Mesenchymal stem cell (in vitro differentiated cells and primary cell): ENCODE measurements around the gene SLC35D2.

ENCODE experiments used
- DNase-seq: peaks from one replicate; pipeline ENCODE4 v3.0.0-alpha.2; 2013
- H2AFZ ChIP-seq: one replicate; pipeline ENCODE4 v1.6.1; 2013; ENCODE audit warnings: low read depth, mild to moderate bottlenecking, control low read depth, inconsistent platforms, low read length, moderate library complexity
- H2AK5ac ChIP-seq: 2 replicates; pipeline ENCODE4 v1.6.1; 2013; ENCODE audit warnings: low read length, moderate library complexity, mild to moderate bottlenecking, inconsistent platforms; ENCODE audit not compliant: severe bottlenecking
- H2BK120ac ChIP-seq: one replicate; pipeline ENCODE4 v1.6.1; 2013; ENCODE audit warnings: low read depth, mild to moderate bottlenecking, inconsistent platforms, low read length, moderate library complexity
- H2BK12ac ChIP-seq, 2 experiments: one replicate each; pipeline ENCODE4 v1.6.1; 2013; ENCODE audit warnings: inconsistent platforms in 2 of 2, low read length in 2 of 2, mild to moderate bottlenecking in 2 of 2, moderate library complexity in 2 of 2, control low read depth in 1 of 2
- H2BK15ac ChIP-seq: one replicate; pipeline ENCODE4 v1.6.1; 2013; ENCODE audit warnings: mild to moderate bottlenecking, low read depth, inconsistent platforms; ENCODE audit not compliant: poor library complexity, severe bottlenecking
- H2BK5ac ChIP-seq: 2 replicates; pipeline ENCODE4 v1.6.1; 2013; ENCODE audit warnings: low read depth, mild to moderate bottlenecking, low read length, control low read depth, inconsistent platforms; ENCODE audit not compliant: poor library complexity, severe bottlenecking
- H3K14ac ChIP-seq, 2 experiments: one replicate each; pipeline ENCODE4 v1.6.1; 2013; ENCODE audit warnings: inconsistent platforms in 2 of 2, low read length in 2 of 2, control low read depth in 1 of 2, mild to moderate bottlenecking in 1 of 2, moderate library complexity in 1 of 2
- H3K18ac ChIP-seq, 2 experiments: one replicate each; pipeline ENCODE4 v1.6.1; 2013; ENCODE audit warnings: inconsistent platforms in 2 of 2, low read length in 2 of 2, control low read depth in 1 of 2, low read depth in 1 of 2, mild to moderate bottlenecking in 1 of 2
- H3K23ac ChIP-seq, 2 experiments: one replicate each; pipeline ENCODE4 v1.6.1; 2013; ENCODE audit warnings: inconsistent platforms in 2 of 2, low read length in 2 of 2, mild to moderate bottlenecking in 2 of 2, moderate library complexity in 2 of 2, control low read depth in 1 of 2
- H3K27ac ChIP-seq: 2 replicates; pipeline ENCODE4 v1.5.1; 2013; ENCODE audit warnings: mild to moderate bottlenecking, moderate library complexity, low read length, control low read depth, inconsistent platforms; ENCODE audit not compliant: poor library complexity, severe bottlenecking
- H3K27me3 ChIP-seq, 2 experiments: 2 replicates each; pipeline versions ENCODE4 v1.6.1 to v1.7.0; 2013; ENCODE audit warnings: low read length in 2 of 2, mild to moderate bottlenecking in 2 of 2, moderate library complexity in 2 of 2, control low read depth in 1 of 2, inconsistent platforms in 1 of 2; ENCODE audit not compliant: control insufficient read depth in 1 of 2, insufficient read depth in 1 of 2
- H3K36me3 ChIP-seq, 2 experiments: 2 replicates each; pipeline versions ENCODE4 v1.6.1 to v1.7.0; 2013; ENCODE audit warnings: low read length in 2 of 2, control low read depth in 1 of 2, inconsistent platforms in 1 of 2, low read depth in 1 of 2, mild to moderate bottlenecking in 1 of 2; ENCODE audit not compliant: insufficient read depth in 2 of 2, control insufficient read depth in 1 of 2
- H3K4ac ChIP-seq, 2 experiments: one replicate each; pipeline ENCODE4 v1.6.1; 2013; ENCODE audit warnings: inconsistent platforms in 2 of 2, low read length in 2 of 2, mild to moderate bottlenecking in 2 of 2, moderate library complexity in 2 of 2, control low read depth in 1 of 2, low read depth in 1 of 2
- H3K4me1 ChIP-seq: 2 replicates; pipeline ENCODE4 v1.6.1; 2013; ENCODE audit warnings: low read depth, low read length, control low read depth; ENCODE audit not compliant: control insufficient read depth, insufficient read depth
- H3K4me2 ChIP-seq: 2 replicates; pipeline ENCODE4 v1.6.1; 2013; ENCODE audit warnings: low read length, mild to moderate bottlenecking, inconsistent platforms; ENCODE audit not compliant: poor library complexity, severe bottlenecking
- H3K4me3 ChIP-seq, 2 experiments: 2 replicates each; pipeline versions ENCODE4 v1.5.1 to v1.7.0; 2013; ENCODE audit warnings: low read length in 2 of 2, mild to moderate bottlenecking in 2 of 2, control low read depth in 1 of 2, low read depth in 1 of 2; ENCODE audit not compliant: insufficient read depth in 1 of 2
- H3K79me1 ChIP-seq: replicated peaks from 2 replicates; pipeline ENCODE4 v1.6.1; 2013; ENCODE audit warnings: mild to moderate bottlenecking, control low read depth, low read length, inconsistent platforms; ENCODE audit not compliant: poor library complexity, severe bottlenecking
- H3K9ac ChIP-seq: 2 replicates; pipeline ENCODE4 v1.7.0; 2013; ENCODE audit warnings: mild to moderate bottlenecking, low read length, moderate library complexity
- H3K9me3 ChIP-seq: 2 replicates; pipeline ENCODE4 v1.7.0; 2013; ENCODE audit warnings: mild to moderate bottlenecking, low read length; ENCODE audit not compliant: control insufficient read depth
- H4K8ac ChIP-seq: one replicate; pipeline ENCODE4 v1.6.1; 2013; ENCODE audit warnings: inconsistent platforms, mild to moderate bottlenecking, low read length, moderate library complexity
- H4K91ac ChIP-seq: one replicate; pipeline ENCODE4 v1.6.1; 2013; ENCODE audit warnings: mild to moderate bottlenecking, low read length, inconsistent platforms
- WGBS: methylation state at CpG from one replicate; pipeline ENCODE4 v1.1.7; 2013; ENCODE audit warnings: mixed read lengths; 5-methylcytosine and 5-hydroxymethylcytosine counted together

Gene SLC35D2

DNA sequence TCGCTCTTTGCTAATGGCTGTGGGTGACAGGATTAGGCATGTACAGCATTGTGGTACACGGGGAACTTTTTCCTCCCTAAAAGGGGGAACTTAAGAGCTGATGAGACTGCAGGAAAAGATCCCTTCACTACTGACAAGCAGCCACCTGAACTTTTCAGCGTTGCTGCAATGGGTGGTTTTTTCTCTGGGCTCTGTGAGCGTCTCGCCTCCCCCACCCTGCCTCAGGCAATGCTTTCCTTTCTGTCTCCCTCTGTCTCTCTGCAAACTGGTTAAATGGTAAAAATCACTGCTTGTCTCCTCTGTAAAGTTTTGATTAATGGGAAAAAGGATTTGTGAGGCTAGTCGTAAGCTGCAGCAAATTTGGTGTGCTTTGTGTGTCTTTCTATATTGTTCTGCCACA is 101.9 kb downstream of the SLC35D2 start:
- Histone ChIP-seq H3K4ac (no peak overlapping the region), H3K4me1 (no peaks in the 10 kb centered on the region), H2BK15ac (no peak overlapping the region), H4K8ac (no peak overlapping the region), H2AFZ (no peak overlapping the region), H3K14ac (no peak overlapping the region), H2BK12ac (no peak overlapping the region), H3K4me2 (no peak overlapping the region), H2AK5ac (no peak overlapping the region), H3K18ac (no peak overlapping the region), H2BK5ac (no peak overlapping the region), H3K9me3 (peaks cover 8% of the 10 kb centered on the region), H3K79me1 (no peaks in the 10 kb centered on the region), H3K23ac (no peak overlapping the region), H3K4me3 (no peak overlapping the region), H4K91ac (no peak overlapping the region), H3K9ac (no peak overlapping the region), H3K27ac (no peak overlapping the region), H2BK120ac (no peak overlapping the region), H3K36me3 (no peaks in the 10 kb centered on the region), H3K27me3 (no peaks in the 10 kb centered on the region)
- whole genome bisulfite sequencing = 93% methylated on average over 6 of the region's 6 CpGs
- no peak for DNase-seq

DNA sequence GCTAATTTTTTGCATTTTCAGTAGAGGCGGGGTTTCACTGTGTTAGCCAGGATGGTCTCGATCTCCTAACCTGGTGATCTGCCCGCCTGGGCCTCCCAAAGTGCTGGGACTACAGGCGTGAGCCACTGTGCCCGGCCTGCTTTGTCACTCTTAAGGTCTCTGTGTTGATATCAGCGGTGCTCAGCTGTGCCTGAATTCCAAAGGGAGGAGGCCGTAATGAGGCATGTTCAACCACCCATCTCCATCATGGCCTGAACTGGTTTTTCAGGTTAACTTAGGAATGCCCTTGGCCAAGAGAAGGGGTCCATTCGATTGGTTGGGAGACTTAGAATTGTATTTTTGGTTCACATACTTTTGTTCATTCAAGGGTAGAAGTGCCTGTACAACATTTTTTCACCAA is 103.6 kb downstream of the SLC35D2 start:
- Histone ChIP-seq H3K18ac (no peak overlapping the region), H3K9me3 (peaks cover 15% of the 10 kb centered on the region), H3K4me2 (no peak overlapping the region), H2AFZ (no peak overlapping the region), H3K36me3 (no peaks in the 10 kb centered on the region), H4K8ac (no peak overlapping the region), H3K4ac (no peak overlapping the region), H2BK120ac (no peak overlapping the region), H3K79me1 (no peaks in the 10 kb centered on the region), H3K4me1 (no peaks in the 10 kb centered on the region), H2BK15ac (no peak overlapping the region), H3K27ac (no peak overlapping the region), H3K9ac (no peak overlapping the region), H4K91ac (no peak overlapping the region), H3K23ac (no peak overlapping the region), H2BK5ac (no peak overlapping the region), H2AK5ac (no peak overlapping the region), H3K27me3 (no peaks in the 10 kb centered on the region), H2BK12ac (no peak overlapping the region), H3K4me3 (no peak overlapping the region), H3K14ac (no peak overlapping the region)
- no peak for DNase-seq
- WGBS = 92% methylated on average over 6 of the region's 8 CpGs

DNA sequence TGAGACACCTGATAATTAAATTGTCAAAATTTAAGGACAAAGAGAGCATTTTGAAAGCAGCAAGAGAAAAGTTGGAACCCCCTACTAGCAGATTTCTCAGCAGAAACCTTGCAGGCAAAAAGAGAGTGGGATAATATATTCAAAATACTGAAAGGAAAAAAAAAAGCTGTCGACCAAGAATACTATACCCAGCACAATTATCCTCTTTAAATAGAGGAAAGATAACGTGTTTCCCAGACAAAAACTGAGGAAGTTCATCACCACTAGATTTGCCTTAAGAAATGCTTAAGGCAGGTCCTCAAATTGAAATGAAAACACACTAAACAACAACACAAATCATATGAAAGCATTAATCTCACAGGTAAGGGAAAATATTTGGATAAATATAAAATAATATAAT is 108.6 kb downstream of the SLC35D2 start:
- H3K79me1 ChIP-seq = no peaks in the 10 kb centered on the region
- H3K4me2 ChIP-seq = no peak overlapping the region
- H3K27ac ChIP-seq = no peak overlapping the region
- no peak overlapping the region for H2AK5ac ChIP-seq
- H3K18ac ChIP-seq = no peak overlapping the region
- no peak for DNase-seq
- H3K36me3 ChIP-seq = peaks cover 0 to 5% of the 10 kb centered on the region in 2 experiments
- H4K91ac ChIP-seq = no peak overlapping the region
- no peak overlapping the region for H3K4ac ChIP-seq
- no peak overlapping the region for H3K9ac ChIP-seq
- H3K23ac ChIP-seq = no peak overlapping the region
- no peak overlapping the region for H2BK12ac ChIP-seq
- 85% methylated on average over 2 of the region's 2 CpGs for WGBS
- H2BK120ac ChIP-seq = no peak overlapping the region
- H3K27me3 ChIP-seq = no peaks in the 10 kb centered on the region
- no peak overlapping the region for H4K8ac ChIP-seq
- peaks cover 32% of the 10 kb centered on the region for H3K9me3 ChIP-seq
- H2AFZ ChIP-seq = no peak overlapping the region
- H2BK15ac ChIP-seq = no peak overlapping the region
- no peak overlapping the region for H2BK5ac ChIP-seq
- no peak overlapping the region for H3K4me3 ChIP-seq
- H3K14ac ChIP-seq = no peak overlapping the region
- no peaks in the 10 kb centered on the region for H3K4me1 ChIP-seq
